ENCODE results near the gene MAPK1IP1L. TPM values are rescaled to one million over a fixed set of nuclear protein-coding genes. Genes with fewer than 3 reads are reported as not detected.

The MAPK1IP1L gene
- total and polyA plus RNA-seq, 3 experiments from 2014 or later, result 86.8 to 106 (median 104) TPM

GRCh38 chr14:55117803-55118441, 66.5 kb downstream of the MAPK1IP1L start:
- no peak overlapping the region for H3K4me3 ChIP-seq (ENCODE audit: low read length)
- no peak overlapping the region for H3K27ac ChIP-seq (ENCODE audit: low read depth, low read length)
- Mint-ChIP-seq H3K36me3 (no peaks in the 10 kb centered on the region), H3K4me1 (peaks cover 0 to 5% (median 4%) of the 10 kb centered on the region in 3 donors), H3K27me3 (peaks cover 0 to 2% of the 10 kb centered on the region in 2 donors), H3K9me3 (no peaks in the 10 kb centered on the region), H3K4me3 (no peak overlapping the region), H3K27ac (no peak overlapping the region)
- POLR2A ChIA-PET, result no interaction called here
- no peak for DNase-seq
- H3K36me3 ChIP-seq (ENCODE audit: insufficient read depth, low read length), result no peaks in the 10 kb centered on the region
- CTCF ChIA-PET, result interaction anchor here (1.3 kb wide), 1 partner anchor 43 kb away, joined by 3 read pairs; no protein-coding TSS in a partner anchor
- no peaks in the 10 kb centered on the region for H3K4me1 ChIP-seq (ENCODE audit: insufficient read depth, low read length)
- no peaks in the 10 kb centered on the region for H3K27me3 ChIP-seq (ENCODE audit: insufficient read depth, low read length, poor library complexity, severe bottlenecking)
- H3K9me3 ChIP-seq (ENCODE audit: low read length), result no peaks in the 10 kb centered on the region

GRCh38 chr14:55118761-55119160, 67.3 kb downstream of the MAPK1IP1L start:
- no peaks in the 10 kb centered on the region for H3K27me3 ChIP-seq (ENCODE audit: insufficient read depth, low read length, poor library complexity, severe bottlenecking)
- no peak overlapping the region for H3K27ac ChIP-seq (ENCODE audit: low read depth, low read length)
- no peaks in the 10 kb centered on the region for H3K36me3 Mint-ChIP-seq
- no peaks in the 10 kb centered on the region for H3K27me3 Mint-ChIP-seq
- no peaks in the 10 kb centered on the region for H3K36me3 ChIP-seq (ENCODE audit: insufficient read depth, low read length)
- no peak overlapping the region for H3K4me3 Mint-ChIP-seq
- H3K4me1 ChIP-seq (ENCODE audit: insufficient read depth, low read length), result no peaks in the 10 kb centered on the region
- CTCF ChIA-PET, result interaction anchor here (1.3 kb wide), 1 partner anchor 42 kb away, joined by 3 read pairs; no protein-coding TSS in a partner anchor
- no peaks in the 10 kb centered on the region for H3K9me3 Mint-ChIP-seq
- DNase-seq, result no peak
- H3K4me1 Mint-ChIP-seq, result peaks cover 0 to 5% (median 4%) of the 10 kb centered on the region in 3 donors
- no peak overlapping the region for H3K27ac Mint-ChIP-seq
- H3K9me3 ChIP-seq (ENCODE audit: low read length), result no peaks in the 10 kb centered on the region
- POLR2A ChIA-PET, result no interaction called here
- no peak overlapping the region for H3K4me3 ChIP-seq (ENCODE audit: low read length)

Other genes starting within 250 kb of the MAPK1IP1L start
- gene GCH1, start 148.8 kb upstream of the MAPK1IP1L start, total RNA-seq, result 10 to 100 TPM; 26.4 TPM
- gene GCH1, start 148.8 kb upstream of the MAPK1IP1L start, polyA plus RNA-seq, result 35.3 TPM
- gene WDHD1, start 24.5 kb upstream of the MAPK1IP1L start, total RNA-seq, result 10 to 100 TPM; 56.3 to 56.6 TPM
- 3.1 TPM for gene WDHD1, start 24.5 kb upstream of the MAPK1IP1L start, polyA plus RNA-seq
- 10 to 100 TPM; 38.0 to 44.8 TPM for gene SOCS4, start 24.4 kb upstream of the MAPK1IP1L start, total RNA-seq
- gene SOCS4, start 24.4 kb upstream of the MAPK1IP1L start, polyA plus RNA-seq, result 2.3 TPM
- 10 to 100 TPM; 54.5 to 55.1 TPM for gene LGALS3, start 77.6 kb downstream of the MAPK1IP1L start, total RNA-seq
- 78.0 TPM for gene LGALS3, start 77.6 kb downstream of the MAPK1IP1L start, polyA plus RNA-seq
- gene DLGAP5, start 139.9 kb downstream of the MAPK1IP1L start, total RNA-seq, result 10 to 100 TPM; 36.0 to 38.8 TPM
- gene DLGAP5, start 139.9 kb downstream of the MAPK1IP1L start, polyA plus RNA-seq, result 0.21 TPM
- 10 to 100 TPM; 16.2 to 17.9 TPM for gene FBXO34, start 219.8 kb downstream of the MAPK1IP1L start, total RNA-seq
- 37.1 TPM for gene FBXO34, start 219.8 kb downstream of the MAPK1IP1L start, polyA plus RNA-seq